ENCODE results near the gene STK11.

Gene STK11

DNA sequence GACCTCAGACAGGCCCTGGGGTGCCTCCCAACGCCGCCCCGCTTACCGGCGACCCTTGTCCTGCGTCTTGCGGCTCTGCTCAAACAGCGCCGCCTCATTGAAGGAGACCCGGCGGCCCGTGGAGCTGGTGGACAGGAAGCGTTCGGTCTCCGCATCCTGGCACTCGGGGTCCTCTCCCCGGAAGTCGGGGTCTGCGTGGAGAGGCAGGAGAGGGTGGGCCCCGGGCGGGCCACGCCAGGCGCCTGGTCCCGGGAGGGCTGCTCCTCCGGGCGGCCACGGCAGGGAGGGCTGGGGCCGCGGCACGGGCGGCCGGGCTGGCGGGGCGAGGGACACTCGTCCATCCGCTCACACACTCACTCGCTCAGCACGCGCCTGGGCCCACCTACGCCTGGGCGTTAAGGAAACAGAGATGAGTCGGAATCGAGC, 29.4 kb downstream of the STK11 start:
- FAIRE-seq (no peak), DNase-seq (ENCODE audit: insufficient read length, low spot score) (no peak)
- TF ChIP-seq, protein P1, sequence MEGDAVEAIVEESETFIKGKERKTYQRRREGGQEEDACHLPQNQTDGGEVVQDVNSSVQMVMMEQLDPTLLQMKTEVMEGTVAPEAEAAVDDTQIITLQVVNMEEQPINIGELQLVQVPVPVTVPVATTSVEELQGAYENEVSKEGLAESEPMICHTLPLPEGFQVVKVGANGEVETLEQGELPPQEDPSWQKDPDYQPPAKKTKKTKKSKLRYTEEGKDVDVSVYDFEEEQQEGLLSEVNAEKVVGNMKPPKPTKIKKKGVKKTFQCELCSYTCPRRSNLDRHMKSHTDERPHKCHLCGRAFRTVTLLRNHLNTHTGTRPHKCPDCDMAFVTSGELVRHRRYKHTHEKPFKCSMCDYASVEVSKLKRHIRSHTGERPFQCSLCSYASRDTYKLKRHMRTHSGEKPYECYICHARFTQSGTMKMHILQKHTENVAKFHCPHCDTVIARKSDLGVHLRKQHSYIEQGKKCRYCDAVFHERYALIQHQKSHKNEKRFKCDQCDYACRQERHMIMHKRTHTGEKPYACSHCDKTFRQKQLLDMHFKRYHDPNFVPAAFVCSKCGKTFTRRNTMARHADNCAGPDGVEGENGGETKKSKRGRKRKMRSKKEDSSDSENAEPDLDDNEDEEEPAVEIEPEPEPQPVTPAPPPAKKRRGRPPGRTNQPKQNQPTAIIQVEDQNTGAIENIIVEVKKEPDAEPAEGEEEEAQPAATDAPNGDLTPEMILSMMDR (IDR thresholded peaks at IDR 0.05; ENCODE audit: insufficient read depth, missing control alignments) = no peak

GRCh38 chr19:1235625-1236538, 30.3 kb downstream of the STK11 start:
- FAIRE-seq = no peak
- no peak for DNase-seq (ENCODE audit: insufficient read length, low spot score)
- TF ChIP-seq, protein P1 (IDR thresholded peaks at IDR 0.05; ENCODE audit: insufficient read depth, missing control alignments) = no peak

GRCh38 chr19:1236576-1236975, 31.0 kb downstream of the STK11 start:
- no peak for FAIRE-seq
- TF ChIP-seq, protein P1 (IDR thresholded peaks at IDR 0.05; ENCODE audit: insufficient read depth, missing control alignments) = no peak
- no peak for DNase-seq (ENCODE audit: insufficient read length, low spot score)

DNA sequence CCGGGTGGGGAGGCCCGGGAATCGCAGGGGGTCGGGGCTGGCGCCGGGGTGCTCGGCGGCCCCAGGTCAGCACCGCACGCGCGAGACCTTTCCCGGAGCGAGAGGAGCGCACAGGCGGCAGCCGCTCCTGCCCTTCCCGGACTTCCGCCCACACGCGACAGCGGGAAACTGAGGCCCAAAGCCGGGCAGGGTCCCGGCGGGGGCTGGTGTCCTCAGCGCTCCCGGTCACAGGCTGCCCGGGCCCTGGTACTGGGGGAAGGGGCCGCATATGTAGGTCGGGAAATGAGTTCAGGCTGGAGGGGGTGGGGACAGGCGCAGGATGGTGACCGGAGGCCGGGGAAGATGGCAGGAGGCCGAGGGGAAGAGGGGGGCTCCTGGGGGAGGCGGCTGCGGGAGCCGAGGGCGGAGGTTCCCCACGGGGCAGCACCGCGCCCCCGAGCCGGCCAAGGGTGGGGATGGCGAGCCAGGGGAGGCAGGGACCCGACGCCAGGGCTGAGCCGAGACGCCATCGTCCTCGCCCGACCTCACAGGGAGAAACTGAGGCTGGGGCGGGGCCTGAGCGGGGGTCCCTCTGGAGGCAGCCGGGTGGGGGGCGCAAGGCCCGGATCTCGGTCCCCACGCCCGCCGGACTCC, 31.6 kb downstream of the STK11 start:
- TF ChIP-seq, protein P1 (IDR thresholded peaks at IDR 0.05; ENCODE audit: insufficient read depth, missing control alignments) = no peak
- FAIRE-seq = no peak
- DNase-seq (ENCODE audit: insufficient read length, low spot score) = no peak

- FAIRE-seq (no peak), DNase-seq (ENCODE audit: insufficient read length, low spot score) (no peak)
- TF ChIP-seq, protein P1 (IDR thresholded peaks at IDR 0.05; ENCODE audit: insufficient read depth, missing control alignments) = no peak
Observed at GRCh38 chr19:1237754-1238368, 32.3 kb downstream of the STK11 start, which contains the start of gene CBARP. TSS of gene CBARP (minus strand) at chr19:1238005. CDS start at chr19:1236100, 1,905 bp downstream.

- FAIRE-seq = no peak
- no peak for DNase-seq (ENCODE audit: insufficient read length, low spot score)
- TF ChIP-seq, protein P1 (IDR thresholded peaks at IDR 0.05; ENCODE audit: insufficient read depth, missing control alignments) = no peak
Observed at GRCh38 chr19:1238369-1239303, 33.1 kb downstream of the STK11 start.

Data from D721Med (cell line).